NCI-H1417 treated with DMSO at 0.1 percent for 48 hours (cell line): ENCODE results near the gene ANKRD39.
"Not testable (repeated sequence)": the region's sequence is repeated elsewhere in the genome, so short reads cannot be mapped to it uniquely, and the experiment has no call there.

Source experiments
- DNase-seq: peaks from one replicate; lab custom pipeline; 2025; lab: John Stamatoyannopoulos, UW

The ANKRD39 gene

DNA sequence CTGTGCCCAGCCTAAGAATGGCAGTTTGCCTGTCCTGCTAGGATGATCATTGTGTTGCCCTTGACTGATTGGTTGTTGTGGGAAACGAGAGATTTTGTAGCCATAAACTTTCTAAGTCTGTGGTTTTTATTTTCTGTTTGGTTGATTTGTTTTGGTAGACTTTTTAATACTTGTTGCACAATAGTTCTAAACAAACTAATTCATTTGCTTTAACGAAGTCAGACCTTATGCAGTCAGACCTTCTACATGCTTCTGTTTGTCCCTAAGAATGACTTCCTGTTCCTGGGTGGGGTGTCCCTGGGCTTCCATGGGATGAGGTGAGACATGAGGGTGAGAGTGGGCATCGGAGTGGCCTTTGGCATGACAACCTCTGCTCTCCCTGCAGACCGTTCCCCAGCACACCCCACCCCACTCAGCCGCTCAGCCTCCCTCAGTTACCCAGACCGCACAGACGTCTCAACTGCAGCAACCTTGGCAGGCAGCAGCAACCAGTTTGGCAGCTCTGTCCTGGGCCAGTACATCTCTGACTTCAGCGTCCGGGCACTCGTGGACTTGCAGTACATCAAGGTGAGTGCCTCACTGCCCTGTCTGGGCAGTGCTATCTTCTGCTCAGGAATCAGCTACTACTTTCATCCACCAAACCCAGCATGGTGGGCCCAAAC is 49.5 kb downstream of the ANKRD39 start:
- DNase-seq = no peak

DNA sequence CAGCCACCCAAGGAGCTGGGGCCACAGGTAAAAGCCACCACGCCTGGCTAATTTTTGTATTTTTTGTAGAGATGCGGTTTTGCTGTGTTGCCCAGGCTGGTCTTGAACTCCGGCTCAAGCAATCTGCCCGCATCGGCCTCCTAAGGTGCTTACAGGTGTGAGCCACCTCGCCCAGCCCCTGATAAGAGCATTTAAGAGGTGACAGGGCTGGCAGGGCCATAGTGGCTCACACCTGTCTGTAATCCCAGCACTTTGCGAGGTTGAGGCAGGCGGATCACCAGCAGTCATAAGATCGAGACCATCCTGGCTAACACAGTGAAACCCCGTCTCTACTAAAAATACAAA is 50.7 kb downstream of the ANKRD39 start:
- DNase-seq = no peak

DNA sequence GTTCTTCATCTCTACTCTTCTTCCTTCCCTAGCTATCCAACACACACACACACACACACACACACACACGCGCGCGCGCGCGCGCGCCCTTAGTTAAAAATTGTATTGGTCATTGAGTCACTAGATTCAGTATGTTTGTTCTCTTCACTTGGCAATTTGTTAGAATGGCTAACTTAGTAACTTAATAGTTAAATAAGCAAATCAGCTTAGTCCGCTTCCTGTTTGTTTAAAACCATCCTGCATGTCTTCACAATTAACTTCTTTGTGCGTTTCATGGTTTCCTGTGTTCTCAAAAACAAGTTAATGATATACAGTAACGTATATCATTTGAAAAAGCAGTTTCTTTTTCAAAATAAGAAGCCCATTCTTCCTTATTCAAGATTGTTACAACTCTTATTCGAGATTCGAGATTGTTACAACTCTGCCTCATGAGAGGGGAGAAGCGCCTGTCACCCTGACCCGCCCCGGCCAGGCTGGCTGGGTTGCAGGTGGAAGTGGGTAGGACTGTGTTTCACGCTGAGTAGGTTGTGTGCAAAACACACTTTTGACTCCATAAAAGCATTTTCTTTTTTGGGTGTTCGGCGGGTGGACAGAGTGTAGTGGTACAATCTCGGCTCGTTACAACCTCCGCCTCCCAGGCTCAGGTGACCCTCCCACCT is 51.2 kb downstream of the ANKRD39 start:
- no peak for DNase-seq

DNA sequence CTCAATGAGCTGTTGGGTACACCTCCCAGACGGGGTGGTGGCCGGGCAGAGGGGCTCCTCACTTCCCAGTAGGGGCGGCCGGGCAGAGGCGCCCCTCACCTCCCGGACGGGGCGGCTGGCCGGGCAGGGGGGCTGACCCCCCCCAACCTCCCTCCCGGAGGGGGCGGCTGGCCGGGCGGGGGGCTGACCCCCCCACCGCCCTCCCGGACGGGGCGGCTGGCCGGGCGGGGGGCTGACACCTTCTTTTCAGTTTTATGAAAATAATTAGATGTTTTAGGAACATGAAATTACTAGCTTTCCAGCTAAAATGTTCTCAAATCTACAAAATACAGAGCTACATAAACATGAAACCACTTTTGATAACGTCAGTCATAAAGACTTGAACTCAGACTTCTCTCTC is 51.9 kb downstream of the ANKRD39 start:
- not testable (repeated sequence) for DNase-seq

DNA sequence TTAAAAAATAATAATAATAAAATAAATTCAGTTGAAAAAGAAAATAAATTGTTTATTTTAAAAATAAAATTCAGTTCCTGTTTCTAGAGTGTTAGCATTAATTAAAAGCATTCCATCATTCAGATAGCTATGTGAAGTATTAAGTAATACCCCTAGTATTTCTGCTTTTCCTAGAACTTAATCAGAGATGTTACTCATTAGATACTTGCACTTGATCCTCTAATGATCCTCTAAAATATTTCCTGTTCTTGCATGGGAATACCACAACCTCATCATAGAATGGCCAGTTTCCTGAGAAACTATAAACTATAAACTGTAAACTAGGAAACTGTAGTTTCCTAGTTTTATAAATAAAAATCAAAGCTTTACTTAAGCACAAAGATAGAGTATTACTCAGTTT is 52.8 kb downstream of the ANKRD39 start:
- DNase-seq = no peak

GRCh38 chr2:96802721-96803120 is 55.1 kb downstream of the ANKRD39 start:
- no peak for DNase-seq

DNA sequence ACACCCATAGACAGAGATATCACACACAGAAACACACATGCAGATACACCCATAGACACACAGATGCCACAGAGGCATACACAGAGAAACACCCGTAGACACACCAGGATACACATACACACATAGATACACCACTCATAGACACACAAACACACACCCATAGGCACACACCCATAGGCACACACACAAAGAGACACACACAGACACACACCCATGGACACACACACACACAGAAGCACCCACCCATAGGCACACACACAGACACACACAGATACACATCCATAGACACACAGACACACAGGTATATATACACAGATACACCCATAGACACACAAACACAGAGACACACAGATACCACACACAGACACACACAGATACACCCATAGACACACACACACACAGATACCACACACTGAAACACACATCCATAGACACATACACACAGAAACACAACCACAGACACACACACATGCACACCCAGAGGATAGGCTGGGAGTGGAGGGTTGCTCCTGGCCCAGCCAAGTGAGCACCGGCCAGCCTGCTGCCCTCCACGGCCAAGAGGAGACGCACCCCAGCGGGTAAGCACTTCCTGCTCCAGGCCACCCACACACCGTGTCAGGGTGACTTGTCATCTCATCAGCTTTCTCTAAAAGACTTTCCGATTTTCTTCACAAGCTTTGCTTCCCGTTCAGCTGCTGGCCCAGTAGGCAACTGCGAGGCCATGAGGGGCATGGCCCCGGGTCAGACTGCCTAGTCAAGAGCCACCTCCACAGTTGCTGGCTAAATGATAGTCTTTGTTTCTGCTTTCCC is 55.8 kb downstream of the ANKRD39 start:
- DNase-seq = no peak

DNA sequence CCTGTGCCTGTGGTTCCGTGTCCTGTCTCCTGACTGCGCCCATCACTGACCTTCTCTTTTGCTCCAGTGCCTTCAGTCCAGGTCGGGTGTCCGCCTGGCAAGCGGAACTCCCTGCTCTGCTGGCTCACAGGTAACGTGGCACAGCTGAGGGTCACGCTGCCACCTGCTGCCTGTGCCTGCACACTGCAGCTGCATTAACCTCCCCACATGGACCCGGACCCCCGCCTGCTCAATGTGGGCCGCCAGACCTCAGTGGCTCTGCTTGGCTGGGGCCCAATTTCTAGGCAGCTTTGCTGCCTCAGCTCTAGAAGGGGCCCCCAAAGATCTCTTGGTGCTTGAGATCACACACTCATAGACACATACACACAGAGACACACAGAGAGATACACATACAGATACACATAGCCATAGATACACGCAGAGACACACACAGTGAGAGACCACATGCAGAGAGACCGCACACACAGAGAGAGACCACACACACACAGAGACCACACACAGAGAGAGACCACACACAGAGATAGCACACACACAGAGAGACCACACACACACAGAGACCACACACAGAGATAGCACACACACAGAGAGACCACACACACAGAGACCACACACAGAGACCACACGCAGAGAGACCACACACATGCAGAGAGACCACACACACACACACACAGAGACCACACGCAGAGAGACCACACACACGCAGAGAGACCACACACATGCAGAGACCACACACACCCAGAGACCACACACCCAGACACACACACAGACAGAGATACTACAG is 56.6 kb downstream of the ANKRD39 start:
- no peak for DNase-seq

- DNase-seq = no peak
These were observed 57.5 kb downstream of the ANKRD39 start for GRCh38 chr2:96800061-96801004.

- no peak for DNase-seq
These were observed 58.2 kb downstream of the ANKRD39 start for GRCh38 chr2:96799623-96799935.

GRCh38 chr2:96798733-96799622 is 58.8 kb downstream of the ANKRD39 start:
- DNase-seq = no peak
